Osteoblast (primary cell): Measurements from ENCODE around the gene EFCAB5. TPM values are rescaled to one million over a fixed set of nuclear protein-coding genes. Genes with fewer than 3 reads are reported as not detected.
A peak's percentile ranks its signal among the peaks of the same experiment; 100 is the strongest.
"Not testable (repeated sequence)": the region's sequence is repeated elsewhere in the genome, so short reads cannot be mapped to it uniquely, and the experiment has no call there.

Source experiments
- DNase-seq: peaks from one replicate; pipeline ENCODE4 v3.0.0; 2011; ENCODE audit warnings: low spot score, mixed read lengths; ENCODE audit not compliant: insufficient read length; ENCODE audit errors: missing footprints
- H2AFZ ChIP-seq: 2 replicates; pipeline ENCODE4 v1.6.0; 2011; ENCODE audit warnings: mild to moderate bottlenecking, low read length
- H3K27ac ChIP-seq: 2 replicates; pipeline ENCODE4 v1.5.1; 2011; ENCODE audit warnings: mild to moderate bottlenecking, low read depth, low read length, moderate library complexity
- H3K27me3 ChIP-seq: 2 replicates; pipeline ENCODE4 v1.6.0; 2012; ENCODE audit warnings: mild to moderate bottlenecking, control low read depth, inconsistent platforms, low read length, moderate library complexity; ENCODE audit not compliant: insufficient read depth
- H3K36me3 ChIP-seq: 2 replicates; pipeline ENCODE4 v1.5.1; 2011; ENCODE audit warnings: mild to moderate bottlenecking, low read length, control low read depth, moderate library complexity; ENCODE audit not compliant: insufficient read depth
- H3K4me1 ChIP-seq: 2 replicates; pipeline ENCODE4 v1.5.1; 2011; ENCODE audit warnings: mild to moderate bottlenecking, low read length, control low read depth, moderate library complexity; ENCODE audit not compliant: insufficient read depth
- H3K4me2 ChIP-seq: 2 replicates; pipeline ENCODE4 v1.6.0; 2011; ENCODE audit warnings: mild to moderate bottlenecking, low read length; ENCODE audit not compliant: insufficient read depth
- H3K4me3 ChIP-seq: fragments of 200-600 bp; sonication (generic); 3 replicates; pipeline ENCODE4 v1.5.1; 2012; ENCODE audit warnings: mild to moderate bottlenecking, low read length, inconsistent platforms; ENCODE audit not compliant: insufficient read depth
- H3K79me2 ChIP-seq: 2 replicates; pipeline ENCODE4 v1.6.0; 2012; ENCODE audit warnings: mild to moderate bottlenecking, low read length, control low read depth, inconsistent platforms; ENCODE audit not compliant: insufficient read depth
- H3K9me3 ChIP-seq: 2 replicates; pipeline ENCODE4 v1.5.1; 2011; ENCODE audit warnings: low read depth, low read length, control low read depth
- H4K20me1 ChIP-seq: 2 replicates; pipeline ENCODE4 v1.6.0; 2012; ENCODE audit warnings: mild to moderate bottlenecking, low read length, control low read depth; ENCODE audit not compliant: insufficient read depth
- CTCF ChIP-seq: IDR thresholded peaks from 2 replicates; pipeline ENCODE4 v1.5.1; 2011; ENCODE audit warnings: mild to moderate bottlenecking, low read depth, low read length, moderate library complexity; ENCODE audit errors: extremely low read depth
- total RNA-seq: library from RNA; depleted of rRNA; stranded (reverse); fragments of >200 nt; gene quantifications from 2 replicates; pipeline ENCODE4 v1.2.3, GENCODE V29; 2012

The EFCAB5 gene
- total RNA-seq, 1 donor, result 0.36 TPM

- Histone ChIP-seq H3K36me3 (no peaks in the 10 kb centered on the region), H3K9me3 (no peaks in the 10 kb centered on the region), H3K4me3 (no peak overlapping the region), H3K4me2 (no peak overlapping the region), H3K27ac (no peak overlapping the region), H3K79me2 (no peaks in the 10 kb centered on the region), H3K27me3 (peaks cover 11% of the 10 kb centered on the region), H4K20me1 (no peaks in the 10 kb centered on the region), H3K4me1 (no peaks in the 10 kb centered on the region), H2AFZ (no peak overlapping the region)
- no peak for DNase-seq
- no peak for TF ChIP-seq CTCF
These were observed 86.2 kb downstream of the EFCAB5 start for GRCh38 chr17:30027676-30028075.

GRCh38 chr17:30031214-30031869 is 89.9 kb downstream of the EFCAB5 start:
- Histone ChIP-seq H3K36me3 (no peaks in the 10 kb centered on the region), H4K20me1 (no peaks in the 10 kb centered on the region), H3K9me3 (no peaks in the 10 kb centered on the region), H3K27me3 (peaks cover 31% of the 10 kb centered on the region), H3K4me2 (no peak overlapping the region), H3K27ac (no peak overlapping the region), H3K79me2 (no peaks in the 10 kb centered on the region), H3K4me1 (no peaks in the 10 kb centered on the region), H2AFZ (no peak overlapping the region), H3K4me3 (no peak overlapping the region)
- no peak for DNase-seq
- TF ChIP-seq CTCF, result no peak

- H3K79me2 ChIP-seq, result no peaks in the 10 kb centered on the region
- H3K9me3 ChIP-seq, result no peaks in the 10 kb centered on the region
- H3K4me1 ChIP-seq, result no peaks in the 10 kb centered on the region
- no peak for TF ChIP-seq CTCF
- H2AFZ ChIP-seq, result peak overlapping the region; percentile 14
- no peak overlapping the region for H3K4me2 ChIP-seq
- no peaks in the 10 kb centered on the region for H4K20me1 ChIP-seq
- no peak overlapping the region for H3K27ac ChIP-seq
- no peak overlapping the region for H3K4me3 ChIP-seq
- H3K27me3 ChIP-seq, result peaks cover 35% of the 10 kb centered on the region
- no peak for DNase-seq
- no peaks in the 10 kb centered on the region for H3K36me3 ChIP-seq
These were observed 93.9 kb downstream of the EFCAB5 start for GRCh38 chr17:30035369-30035768.

GRCh38 chr17:30040719-30041518 is 99.5 kb downstream of the EFCAB5 start:
- not testable (repeated sequence) for H4K20me1 ChIP-seq, H3K79me2 ChIP-seq, H3K4me2 ChIP-seq, H3K27me3 ChIP-seq, H3K9me3 ChIP-seq, H3K4me3 ChIP-seq, H3K36me3 ChIP-seq, H3K4me1 ChIP-seq, H3K27ac ChIP-seq
- peak overlapping the region; percentile 27 for H2AFZ ChIP-seq
- DNase-seq, result peak; percentile 10
